NCI-H2196 treated with DMSO at 0.1 percent for 48 hours (cell line): ENCODE data around the gene F13A1.

Source experiments
- DNase-seq: peaks from one replicate; lab custom pipeline; 2025; ENCODE audit not compliant: unreplicated experiment; lab: John Stamatoyannopoulos, UW

The F13A1 gene

DNA sequence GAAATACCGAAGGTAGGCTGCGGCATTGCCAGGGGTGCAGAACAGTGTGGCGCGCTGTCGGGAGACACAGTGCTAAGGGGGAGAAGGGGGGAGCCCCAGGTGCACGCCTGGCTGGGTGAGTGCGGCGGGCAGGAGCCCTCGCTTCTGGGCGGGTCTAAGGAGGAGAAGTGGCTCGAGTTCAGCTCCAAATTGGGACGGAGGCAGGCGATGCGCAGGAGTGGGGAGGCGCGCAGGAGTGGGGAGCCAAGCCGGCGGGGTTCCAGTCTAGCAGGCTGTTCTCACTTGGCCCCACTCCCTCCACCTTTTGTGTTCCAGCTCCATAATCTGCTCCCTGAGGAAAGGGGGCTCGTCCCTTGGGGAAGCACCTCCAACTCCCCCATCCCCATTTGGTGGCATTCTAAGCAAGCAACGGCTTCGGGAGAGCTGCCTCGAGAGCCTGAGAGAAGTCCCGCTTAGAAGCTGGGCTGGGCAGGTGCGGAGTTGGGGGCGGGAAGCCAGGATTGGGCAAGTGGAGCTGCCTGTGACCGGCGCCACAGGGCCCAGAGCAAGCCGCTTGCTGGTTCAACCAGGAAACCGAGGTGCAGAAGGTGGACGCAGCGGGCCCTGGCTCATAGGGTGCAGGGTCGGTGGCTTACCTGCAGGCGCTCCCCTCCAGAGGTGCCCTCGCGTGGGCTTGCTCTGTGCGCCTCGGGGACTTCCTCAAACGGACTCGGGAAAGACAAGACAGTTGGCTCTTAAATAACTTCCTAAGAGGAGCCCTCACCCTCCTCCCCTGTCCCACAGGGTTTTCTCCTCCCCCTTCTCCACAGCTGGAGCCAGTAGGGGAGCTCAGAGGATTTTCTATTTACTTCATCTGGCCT lies at the start of gene F13A1:
Gene F13A1, minus strand, starts transcription at position 711 of the 860 bp plus-strand sequence. CDS start 1,998 bp downstream, outside the sequence.
- DNase-seq = no peak

DNA sequence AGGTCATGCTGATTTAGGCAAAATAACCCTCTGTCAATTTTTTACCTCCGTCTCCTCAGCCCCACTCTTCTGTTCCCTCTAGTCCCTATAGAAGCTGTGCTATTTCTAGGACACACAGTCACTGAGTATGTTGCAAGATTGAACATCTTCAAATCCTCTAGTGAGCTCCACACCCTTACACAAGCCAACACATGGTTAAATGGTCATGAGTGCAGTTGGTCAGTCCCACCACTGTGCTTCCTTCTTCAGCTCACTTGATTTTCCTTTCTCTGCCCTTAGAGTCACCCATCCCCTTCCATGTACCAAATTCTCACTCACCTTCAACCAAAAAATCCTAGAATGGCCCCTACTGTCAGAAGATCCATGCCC lies 48.2 kb upstream of the F13A1 start:
- DNase-seq = no peak

DNA sequence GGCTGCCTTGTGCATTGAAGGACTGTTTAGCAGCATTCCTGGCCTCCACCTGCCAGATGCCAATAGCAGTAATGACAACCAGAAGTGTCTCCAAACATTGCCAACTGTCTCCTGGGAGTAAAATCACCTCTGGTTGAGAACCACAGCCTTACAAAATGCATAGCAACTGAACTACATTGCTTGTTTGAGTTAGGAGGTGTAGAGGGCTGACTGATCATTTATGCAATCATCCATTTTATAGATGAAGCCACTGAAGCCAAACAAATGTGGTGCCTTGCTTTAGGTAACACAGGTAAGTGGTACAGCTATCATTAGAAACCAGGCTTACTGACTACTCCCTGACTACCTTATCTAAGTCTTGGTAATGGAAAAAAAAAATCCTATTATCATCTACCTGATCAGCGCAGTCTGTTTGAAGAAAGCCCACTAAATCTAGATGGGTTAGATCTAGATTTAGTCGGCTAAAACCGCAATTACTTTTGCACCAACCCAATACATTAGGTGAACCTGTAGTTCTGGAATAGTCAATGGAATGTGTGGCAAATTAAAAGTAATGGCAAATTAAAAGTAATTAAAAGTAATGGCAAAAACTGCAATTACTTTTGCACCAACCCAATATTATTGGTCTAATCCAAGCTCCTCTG lies 47.7 kb upstream of the F13A1 start:
- DNase-seq = no peak

DNA sequence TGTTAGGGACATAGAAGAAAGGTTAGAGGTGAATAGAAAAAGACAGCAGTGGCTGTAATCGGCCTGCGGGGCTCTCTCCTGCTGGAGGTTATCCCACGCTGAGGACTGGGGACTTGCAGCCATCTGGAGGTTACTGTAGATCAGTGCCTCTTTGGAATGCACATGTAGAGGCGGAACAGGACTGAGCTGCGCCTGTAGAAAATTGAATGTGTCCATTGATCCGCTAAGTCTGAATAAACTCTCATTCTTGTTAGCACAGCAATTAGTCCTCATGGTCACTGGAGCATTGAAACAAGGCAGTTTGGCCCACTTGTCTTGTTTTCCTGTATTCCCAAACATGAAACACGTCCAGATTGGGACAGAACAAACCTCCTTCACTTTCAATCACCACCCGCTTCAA lies 46.3 kb upstream of the F13A1 start:
- DNase-seq = no peak

DNA sequence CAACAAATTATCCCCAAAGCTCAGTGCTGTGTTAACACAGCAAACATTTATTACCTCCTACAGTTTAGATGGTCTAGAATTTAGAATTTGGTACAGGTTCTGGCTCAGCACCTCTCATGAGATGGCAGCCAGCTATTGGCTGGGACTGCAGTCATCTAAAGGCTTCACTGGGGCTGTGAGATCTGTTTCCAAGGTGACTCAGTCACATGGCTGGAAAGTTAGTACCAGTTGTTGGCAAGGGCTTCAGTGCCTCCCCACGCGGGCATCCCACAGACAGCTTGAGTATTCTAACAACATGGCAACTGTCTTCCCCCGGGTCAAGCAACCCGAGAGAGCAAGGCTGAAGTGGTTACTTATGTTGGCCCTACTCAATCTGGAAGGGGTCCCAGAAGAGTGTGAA lies 44.8 kb upstream of the F13A1 start:
- no peak for DNase-seq

DNA sequence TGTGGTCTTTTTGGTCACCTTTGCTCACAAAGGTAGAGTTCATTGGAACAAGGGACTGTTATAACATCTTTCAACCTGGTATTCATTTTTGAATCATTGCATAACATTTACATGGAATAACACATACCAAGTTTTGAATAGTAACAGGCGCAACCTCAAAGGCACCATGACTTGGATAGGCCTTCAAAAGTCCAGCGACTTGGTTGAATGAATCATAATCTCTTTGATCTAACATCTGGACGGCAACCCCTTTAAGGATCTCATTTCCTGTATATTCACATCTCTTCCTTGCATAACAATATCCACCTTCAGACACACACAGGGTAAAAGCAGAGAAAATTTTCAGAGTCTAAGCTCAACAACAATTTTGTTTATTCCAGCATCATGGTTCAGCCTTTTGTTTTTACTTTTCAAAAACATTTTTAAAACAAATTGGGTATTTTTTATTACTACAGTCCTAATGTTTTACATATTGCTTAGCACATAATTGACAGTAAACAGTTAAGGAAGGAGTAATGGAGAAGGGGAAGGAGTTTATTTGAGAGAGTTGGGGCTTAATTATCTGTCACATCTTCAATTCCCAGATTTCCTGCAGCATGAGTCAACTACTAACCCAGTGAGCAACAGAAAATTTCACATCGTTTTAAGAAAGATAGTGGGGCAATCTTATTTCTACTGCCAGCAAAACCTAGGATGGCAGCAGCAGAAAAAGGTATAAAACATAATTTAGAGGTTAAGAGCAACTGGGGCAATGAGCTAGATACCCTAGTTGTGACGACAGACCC lies 41.8 kb upstream of the F13A1 start:
- no peak for DNase-seq

DNA sequence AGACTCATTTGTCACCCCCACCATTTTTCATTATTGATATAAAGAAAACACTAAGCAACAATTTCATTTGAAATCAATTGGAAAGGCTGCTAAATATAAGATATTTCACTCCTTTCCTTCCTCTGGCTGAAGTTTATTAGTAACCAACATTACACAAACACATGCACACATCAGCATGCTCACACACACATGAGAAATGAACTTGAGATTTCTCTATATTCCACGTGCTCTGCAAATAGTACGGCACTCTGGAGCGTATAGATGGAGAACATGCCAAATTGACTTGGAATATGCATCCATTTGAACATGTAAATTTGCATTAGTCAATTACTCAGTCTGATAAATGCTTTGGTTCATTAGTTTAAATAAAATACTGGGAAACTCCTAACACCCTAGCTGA lies 37.1 kb upstream of the F13A1 start:
- DNase-seq = no peak

DNA sequence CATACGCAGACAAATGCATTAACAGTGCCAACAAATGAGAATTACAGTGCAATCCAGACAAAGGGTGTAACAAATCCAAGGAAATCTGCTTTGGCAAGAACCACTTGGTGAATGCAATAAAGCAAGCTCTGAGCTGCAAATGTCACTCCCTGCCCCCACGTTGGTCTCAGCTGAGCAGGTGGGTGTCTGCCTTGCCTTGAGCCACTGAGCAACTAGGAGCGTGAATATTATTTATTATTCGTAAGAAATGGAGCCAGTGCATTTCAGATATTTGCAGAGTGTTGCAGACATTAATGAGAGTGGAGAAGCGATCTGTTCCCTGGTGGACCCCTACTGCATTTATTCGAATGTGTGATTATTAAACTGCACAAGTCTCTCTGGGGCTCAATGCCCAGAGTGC lies 36.6 kb upstream of the F13A1 start:
- no peak for DNase-seq

DNA sequence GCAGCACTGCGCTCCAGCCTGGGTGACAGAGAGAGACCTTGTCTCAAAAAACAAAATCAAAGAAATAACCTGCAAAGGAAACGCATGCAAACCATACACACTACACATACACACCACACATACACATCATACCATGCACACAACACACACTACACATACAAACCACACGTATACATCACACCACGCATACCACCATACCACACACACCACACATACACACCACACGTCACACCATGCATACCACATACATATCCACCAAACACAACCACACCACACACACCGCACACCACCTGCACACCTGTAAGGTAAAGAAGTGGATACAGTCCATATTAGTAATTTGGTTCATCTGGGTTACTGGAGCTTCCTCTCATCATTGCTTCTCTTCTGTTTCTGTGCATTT lies 32.3 kb upstream of the F13A1 start:
- DNase-seq = no peak

DNA sequence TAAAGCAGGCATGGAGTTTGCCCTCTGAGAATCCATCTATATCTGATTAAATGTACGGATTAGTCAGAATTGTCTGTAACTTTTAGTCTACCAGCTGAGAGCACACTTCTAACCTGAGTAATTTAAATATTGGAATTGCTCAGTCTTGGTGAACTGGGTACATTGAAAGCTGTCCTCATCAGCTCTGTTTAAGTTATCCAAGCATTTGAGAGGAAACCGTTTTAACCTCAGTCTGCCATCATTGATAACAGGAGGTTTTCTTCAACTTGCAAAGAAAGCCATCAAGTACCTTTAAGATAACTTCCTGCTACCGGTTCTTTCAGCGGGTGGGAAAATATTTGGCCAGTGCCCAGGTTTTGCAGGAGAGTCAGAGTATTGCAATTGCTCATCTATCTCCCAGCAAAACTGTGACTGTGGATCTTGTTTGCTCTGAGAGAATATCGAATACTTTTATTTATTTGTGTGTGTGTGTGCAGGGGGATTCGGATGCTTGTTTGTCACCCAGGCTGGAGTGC lies 31.1 kb upstream of the F13A1 start:
- no peak for DNase-seq

DNA sequence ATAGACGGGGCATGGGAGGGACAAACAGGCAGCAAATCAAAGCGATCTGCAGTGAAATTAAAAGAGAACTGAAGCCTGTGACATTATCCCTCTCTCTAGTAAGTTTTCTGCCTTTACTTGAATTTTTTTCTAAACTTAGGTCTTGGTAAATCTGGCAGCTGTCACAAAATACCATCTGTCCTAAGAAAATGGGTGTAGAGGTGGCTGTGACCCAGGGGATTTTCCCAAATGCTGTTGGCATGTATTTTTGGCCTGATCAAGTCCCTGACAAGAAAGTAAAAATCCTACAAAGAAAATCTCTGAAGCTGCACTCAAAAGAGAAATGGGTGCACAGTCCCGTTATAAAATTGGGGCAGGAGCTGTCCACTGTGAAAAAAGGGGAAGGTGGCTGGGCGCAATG lies 30.2 kb upstream of the F13A1 start:
- DNase-seq = no peak

DNA sequence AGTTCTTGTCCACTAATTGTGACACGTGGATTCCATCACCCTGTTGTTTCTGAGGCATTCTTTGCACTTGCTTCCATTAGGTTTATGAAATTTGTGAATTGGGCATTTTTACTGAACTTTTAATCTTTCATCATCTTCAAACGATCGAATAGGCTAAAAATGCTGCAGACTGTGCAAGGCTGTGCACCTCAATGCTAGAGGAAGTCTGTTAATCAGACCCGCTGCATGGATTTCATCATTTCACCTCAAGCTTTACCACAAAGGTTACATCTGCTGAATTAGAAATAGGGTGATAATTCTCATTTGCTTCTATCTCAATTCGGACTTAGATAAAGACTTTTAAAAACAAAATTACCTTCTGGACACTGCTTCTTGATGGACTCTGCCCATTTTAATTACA lies 27.8 kb upstream of the F13A1 start:
- DNase-seq = no peak

DNA sequence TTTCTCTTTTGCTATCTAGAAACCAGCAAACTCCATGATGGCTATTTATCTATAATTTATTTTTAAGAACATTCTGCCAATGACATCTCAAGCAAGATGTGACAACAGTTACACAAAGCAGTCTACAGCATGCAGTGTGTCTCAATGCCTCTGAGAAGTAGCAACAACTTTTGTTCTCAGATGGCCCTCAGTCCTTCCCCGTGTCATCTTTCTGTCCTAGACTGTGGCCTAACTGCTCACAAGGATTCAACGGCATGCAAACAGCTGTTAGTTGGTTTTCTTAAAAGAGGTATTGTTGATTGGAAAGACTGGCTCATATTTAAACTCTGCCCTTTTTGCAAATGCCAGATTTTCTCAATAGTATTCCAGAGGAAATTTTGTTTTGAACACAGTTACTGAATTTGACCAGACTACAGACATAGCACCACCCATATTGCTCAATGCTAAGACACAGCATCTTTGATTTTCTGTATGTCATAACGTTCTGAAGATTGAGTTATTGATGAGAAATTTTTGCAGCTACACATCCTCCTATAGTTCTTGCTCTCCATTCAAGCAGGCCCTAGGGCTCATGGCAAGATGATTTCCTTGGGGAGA lies 26.1 kb upstream of the F13A1 start:
- no peak for DNase-seq

DNA sequence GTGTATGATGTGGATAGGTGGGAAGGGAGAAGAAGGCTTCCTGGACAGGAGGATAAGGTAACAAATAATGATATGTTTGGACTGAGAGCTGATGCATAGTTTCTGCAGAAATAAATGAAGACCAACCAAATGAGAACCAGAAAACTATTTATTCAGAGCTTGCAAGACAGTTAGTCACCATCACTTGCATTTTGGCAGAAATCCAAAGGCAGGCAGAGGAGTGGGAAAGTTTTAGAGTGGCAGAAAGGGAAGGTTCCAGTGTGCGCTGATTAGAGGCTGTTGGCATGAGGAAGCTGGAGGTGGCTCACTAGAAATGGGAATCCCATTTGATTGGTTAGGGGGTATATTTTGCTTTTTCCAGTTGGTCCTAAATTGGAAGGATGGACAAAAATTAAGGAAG lies 13.0 kb upstream of the F13A1 start:
- DNase-seq = no peak

DNA sequence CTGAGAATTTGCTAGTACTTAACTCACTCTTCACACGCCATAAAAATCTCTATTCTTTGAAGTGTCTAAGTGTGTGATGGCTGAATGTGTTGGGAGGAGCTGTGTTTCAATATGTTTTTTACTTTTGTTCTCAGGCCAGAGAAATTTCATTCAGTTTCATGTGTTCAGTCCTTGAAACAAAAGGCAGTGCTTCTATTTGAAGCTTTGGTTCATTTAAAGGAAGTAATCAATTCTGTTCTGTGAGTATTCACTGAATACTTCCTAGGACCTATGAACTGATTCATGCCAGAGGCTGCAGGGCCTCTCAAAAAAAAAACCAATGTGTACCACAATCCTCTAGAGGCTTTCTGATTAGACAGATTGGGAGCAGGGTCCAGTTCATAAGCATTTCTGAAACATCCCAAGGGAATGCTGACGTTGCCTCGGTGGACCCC lies 12.4 kb upstream of the F13A1 start:
- DNase-seq = no peak

DNA sequence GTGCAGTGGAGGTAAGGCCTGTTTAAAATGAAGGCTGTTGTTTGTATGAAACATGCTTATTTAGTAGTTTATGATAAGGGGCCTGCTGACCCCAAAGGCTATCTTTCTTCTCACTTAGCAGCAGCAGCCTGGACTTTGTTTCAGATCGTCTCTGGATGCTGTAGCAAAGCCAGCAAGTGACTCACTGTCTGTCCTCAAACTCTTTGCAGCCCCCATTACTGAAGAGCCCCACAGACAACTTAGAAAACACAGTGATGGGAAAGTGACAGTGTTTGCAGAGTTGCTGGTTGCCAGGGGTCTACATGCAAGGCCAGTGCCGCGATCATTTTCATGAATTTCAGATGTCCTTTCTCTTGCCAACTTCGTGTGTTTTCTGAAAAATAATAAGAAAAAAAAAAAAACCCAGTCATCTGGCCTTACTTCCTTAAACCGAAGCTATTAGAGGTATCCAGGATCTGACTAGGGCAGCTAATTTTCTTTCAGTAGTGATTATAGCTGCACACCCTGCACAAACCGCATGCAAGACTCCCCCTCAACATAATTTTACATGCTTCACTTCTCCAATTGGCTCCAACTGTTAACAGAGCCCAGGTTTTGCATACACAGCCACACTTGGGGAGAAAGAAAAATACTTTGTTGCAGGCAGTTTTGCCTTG lies 11.6 kb upstream of the F13A1 start:
- no peak for DNase-seq

DNA sequence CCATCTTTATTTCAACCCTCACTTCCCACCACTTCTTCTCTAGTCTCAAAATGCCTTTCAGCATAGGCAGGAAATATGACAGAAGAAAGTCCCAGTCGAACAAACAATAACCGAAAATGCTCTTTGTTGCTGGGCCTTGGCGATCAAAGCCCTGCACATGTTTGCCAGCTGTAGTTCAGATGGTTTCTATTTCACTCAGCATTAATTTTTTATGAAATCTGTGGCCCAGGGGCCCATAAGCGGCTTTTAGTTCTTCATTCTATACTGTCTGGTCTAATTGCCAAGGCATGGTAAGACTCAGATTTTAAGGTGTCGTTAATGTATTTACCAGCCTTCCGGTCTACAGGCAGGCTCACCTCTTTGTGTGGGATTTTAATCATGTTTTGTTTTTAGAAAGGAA lies 10.9 kb upstream of the F13A1 start:
- DNase-seq = no peak

DNA sequence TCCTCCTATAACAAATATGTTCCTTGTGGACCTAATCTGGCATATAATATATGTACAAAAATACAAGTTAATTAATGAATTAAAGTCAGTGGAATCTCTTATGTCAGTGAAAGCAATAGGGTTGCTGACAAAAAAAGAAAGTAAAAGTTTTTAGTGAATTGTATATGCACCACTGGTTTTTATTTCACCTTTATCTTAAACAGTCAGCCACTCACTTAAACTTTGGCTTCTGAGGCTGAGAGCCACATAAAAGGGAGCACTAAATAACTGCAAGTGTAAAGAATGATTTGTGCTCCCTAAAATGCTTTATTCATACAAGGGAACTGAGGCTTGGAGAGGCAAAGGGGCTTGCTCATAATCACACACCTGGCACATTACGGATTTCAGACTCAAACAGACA lies 9.9 kb upstream of the F13A1 start:
- no peak for DNase-seq

DNA sequence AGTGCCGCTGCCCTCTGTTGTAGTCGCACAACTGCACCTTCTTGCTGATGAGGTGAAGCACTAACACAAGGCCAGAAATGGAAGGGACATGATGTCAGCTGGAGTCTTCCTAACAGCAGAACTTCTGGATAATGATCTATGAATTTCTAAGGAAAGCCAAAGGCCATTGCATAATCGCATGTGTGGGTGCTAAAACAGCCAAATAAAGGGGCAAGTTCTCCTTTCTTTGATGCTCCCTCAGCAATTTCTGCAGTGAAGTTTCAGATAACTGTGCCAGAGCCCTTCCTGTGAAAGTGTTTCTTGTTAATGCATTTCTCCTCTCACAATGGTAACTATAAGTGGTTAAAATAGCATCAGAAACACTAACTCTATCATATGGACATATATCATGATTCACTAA lies 8.0 kb upstream of the F13A1 start:
- DNase-seq = no peak

DNA sequence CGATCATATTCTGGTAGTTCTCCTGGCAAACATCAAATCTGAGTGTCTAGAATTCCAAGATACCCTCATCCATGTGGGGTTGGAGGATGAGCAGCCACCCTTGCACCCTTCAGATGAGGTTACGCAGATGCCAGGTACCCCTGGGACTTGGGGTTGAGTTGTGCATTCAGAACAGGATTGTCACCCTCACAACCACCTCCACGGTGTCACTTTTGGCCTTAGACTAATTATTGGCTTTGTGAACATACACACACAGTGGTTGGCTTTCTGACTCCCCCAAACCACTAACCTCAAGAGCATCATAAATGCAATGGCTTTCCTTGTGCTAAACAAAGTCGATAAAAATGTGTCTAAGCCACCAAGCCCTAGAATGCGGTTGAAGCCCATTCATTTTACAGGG lies 2.9 kb upstream of the F13A1 start:
- DNase-seq = no peak

DNA sequence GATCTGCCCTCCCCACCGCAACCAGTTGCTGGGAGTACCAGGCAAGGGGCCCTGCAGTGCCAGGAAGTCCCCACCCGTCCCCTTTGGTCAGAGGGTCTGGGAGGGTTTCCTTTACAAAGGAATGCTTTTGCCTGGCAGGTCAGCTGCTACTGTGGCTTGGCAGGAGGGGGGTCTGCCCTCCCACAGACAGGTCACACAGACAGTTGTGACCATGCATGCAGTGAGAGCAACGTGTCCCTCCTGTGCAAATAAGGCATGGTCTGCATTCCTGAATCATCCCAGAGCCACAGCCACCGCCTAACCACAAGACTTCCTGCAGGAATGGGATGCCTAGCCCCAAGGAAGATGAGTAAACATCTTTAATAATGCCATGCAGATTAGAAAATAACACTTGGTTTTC lies 439 bp upstream of the F13A1 start:
- DNase-seq = no peak
